ENCODE results near the gene PIK3CB.

Gene PIK3CB

DNA sequence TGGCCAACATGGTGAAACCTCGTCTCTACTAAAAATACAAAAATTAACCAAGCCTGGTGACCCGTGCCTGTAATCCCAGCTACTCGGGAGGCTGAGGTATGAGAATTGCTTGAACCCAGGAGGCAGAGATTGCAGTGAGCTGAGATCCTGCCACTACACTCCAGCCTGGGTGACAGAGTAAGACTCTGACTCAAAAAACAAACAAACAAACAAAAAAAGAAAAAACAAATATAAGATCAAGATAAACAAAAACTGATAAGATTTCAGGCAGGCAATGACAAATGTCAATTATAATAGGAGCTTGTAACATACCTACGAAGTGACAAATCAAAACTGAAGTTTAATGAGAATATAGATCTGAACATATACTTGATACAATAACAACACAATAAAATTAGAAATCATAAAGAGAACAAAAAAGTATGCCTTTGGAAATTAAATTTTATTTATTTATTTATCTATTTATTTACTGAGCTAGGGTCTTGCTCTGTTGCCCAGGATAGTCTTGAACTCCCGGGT, 155.8 kb downstream of the PIK3CB start:
- DNase-seq (ENCODE audit: low read depth) = no peak
- TF ChIP-seq, protein P1, sequence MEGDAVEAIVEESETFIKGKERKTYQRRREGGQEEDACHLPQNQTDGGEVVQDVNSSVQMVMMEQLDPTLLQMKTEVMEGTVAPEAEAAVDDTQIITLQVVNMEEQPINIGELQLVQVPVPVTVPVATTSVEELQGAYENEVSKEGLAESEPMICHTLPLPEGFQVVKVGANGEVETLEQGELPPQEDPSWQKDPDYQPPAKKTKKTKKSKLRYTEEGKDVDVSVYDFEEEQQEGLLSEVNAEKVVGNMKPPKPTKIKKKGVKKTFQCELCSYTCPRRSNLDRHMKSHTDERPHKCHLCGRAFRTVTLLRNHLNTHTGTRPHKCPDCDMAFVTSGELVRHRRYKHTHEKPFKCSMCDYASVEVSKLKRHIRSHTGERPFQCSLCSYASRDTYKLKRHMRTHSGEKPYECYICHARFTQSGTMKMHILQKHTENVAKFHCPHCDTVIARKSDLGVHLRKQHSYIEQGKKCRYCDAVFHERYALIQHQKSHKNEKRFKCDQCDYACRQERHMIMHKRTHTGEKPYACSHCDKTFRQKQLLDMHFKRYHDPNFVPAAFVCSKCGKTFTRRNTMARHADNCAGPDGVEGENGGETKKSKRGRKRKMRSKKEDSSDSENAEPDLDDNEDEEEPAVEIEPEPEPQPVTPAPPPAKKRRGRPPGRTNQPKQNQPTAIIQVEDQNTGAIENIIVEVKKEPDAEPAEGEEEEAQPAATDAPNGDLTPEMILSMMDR (conservative IDR thresholded peaks at IDR 0.05; ENCODE audit: low read depth, low read length) = no peak
- H3K4me3 ChIP-seq (ENCODE audit: low read depth, low read length) = no peak overlapping the region

DNA sequence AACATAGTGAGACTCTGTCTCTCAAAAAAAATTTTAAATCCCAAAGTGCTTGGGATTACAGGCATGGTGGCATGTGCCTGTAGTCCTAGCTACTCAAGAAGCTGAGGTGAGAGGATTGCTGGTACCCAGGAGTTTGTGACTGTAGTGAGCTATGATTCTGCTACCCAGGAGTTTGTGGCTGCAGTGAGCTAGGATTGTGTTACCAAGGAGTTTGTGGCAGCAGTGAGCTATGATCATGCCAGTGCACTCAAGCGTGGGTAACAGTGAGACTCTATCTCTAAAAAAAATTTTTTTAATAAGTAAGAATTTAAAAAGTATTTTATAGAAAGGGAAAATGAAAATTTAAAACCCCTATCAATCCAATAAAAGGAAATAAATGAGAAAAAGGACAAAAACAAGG, 156.6 kb downstream of the PIK3CB start:
- TF ChIP-seq, protein P1 (conservative IDR thresholded peaks at IDR 0.05; ENCODE audit: low read depth, low read length) = no peak
- no peak for DNase-seq (ENCODE audit: low read depth)

DNA sequence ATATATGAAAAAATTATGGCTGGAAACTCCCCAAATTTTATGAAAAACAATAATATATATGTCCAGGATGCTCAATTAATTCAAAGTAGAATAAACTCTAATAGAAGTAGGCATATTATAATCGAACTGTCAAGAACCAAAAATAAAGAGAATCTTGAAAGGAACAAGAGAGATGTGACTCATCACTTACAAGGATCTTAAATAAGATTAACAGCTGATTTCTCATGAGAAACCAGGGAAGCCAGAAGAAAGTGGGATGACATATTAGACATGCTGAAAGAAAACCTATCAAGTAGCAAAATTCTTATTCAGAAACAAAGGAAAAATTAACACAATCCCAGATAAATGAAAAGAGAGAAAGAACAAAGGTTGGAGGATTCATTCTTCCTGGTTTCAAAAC, 159.3 kb downstream of the PIK3CB start:
- H3K4me3 ChIP-seq (ENCODE audit: low read depth, low read length) = no peak overlapping the region
- TF ChIP-seq, protein P1 (conservative IDR thresholded peaks at IDR 0.05; ENCODE audit: low read depth, low read length) = no peak
- peak; percentile 41 for DNase-seq (ENCODE audit: low read depth)

More for the DNA sequence above, 156.6 kb downstream of the PIK3CB start:
- H3K4me3 ChIP-seq (ENCODE audit: low read depth, low read length) = no peak overlapping the region

DNA sequence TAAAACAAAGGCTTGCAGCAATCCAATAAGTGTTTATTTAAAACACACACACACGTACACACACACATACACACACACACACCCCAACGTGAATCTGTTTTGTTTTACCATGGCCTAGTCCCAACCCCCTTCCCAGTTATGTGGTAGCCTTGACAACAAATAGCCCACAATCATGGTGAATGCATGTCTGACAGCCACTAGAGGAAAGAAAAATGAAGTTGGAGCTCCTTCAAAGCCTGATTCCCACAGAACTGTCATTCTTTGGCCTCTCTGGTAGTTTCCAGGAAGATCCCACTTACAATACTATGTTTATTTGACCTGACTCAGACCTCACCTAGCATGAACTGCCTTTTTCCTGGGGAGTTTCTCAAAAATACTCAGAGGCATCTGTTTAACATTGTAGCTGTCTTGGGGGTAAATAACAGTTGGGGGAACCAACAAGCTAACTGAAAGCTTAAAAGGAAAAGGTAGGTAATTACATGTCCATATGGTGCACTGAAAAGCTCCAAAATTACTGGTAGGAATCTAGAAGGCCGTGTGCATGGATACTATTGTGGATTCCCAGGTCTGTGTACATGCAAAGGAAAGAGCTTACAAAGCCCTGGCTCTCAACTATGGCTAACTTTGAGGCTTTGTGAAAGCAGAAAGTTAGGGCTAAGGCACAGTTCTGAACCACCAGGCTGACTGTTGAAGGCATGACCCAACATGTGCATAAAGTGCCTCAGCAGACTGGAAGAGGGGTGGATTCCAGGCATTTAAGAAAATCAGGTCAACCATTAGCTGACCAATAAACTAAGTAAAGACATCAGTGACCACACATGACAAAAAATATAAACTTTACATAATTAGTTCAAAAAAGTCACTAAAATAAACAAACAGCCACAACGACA, 160.8 kb downstream of the PIK3CB start:
- no peak overlapping the region for H3K4me3 ChIP-seq (ENCODE audit: low read depth, low read length)
- DNase-seq (ENCODE audit: low read depth) = peak; percentile 86
- TF ChIP-seq, protein P1 (conservative IDR thresholded peaks at IDR 0.05; ENCODE audit: low read depth, low read length) = no peak

DNA sequence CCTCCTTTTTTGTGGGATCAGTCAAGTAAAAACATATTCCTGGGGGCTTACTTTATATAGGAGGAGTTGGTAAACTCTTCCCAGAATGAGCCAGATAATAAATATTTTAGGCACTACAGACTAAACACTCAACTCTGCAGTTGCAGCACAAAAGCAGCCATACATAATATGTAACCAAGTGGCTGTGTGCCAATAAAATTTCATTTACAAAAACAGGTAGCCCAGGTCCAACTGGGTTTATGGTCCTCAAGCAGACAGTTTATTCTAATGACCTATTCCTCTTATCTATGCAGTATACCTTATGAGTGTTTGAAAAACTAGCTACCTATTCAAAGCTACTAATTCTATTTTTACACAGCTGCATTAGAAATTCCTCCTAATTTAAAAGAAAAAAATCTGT, 164.3 kb downstream of the PIK3CB start:
- no peak for DNase-seq (ENCODE audit: low read depth)
- TF ChIP-seq, protein P1 (conservative IDR thresholded peaks at IDR 0.05; ENCODE audit: low read depth, low read length) = no peak
- no peak overlapping the region for H3K4me3 ChIP-seq (ENCODE audit: low read depth, low read length)

DNA sequence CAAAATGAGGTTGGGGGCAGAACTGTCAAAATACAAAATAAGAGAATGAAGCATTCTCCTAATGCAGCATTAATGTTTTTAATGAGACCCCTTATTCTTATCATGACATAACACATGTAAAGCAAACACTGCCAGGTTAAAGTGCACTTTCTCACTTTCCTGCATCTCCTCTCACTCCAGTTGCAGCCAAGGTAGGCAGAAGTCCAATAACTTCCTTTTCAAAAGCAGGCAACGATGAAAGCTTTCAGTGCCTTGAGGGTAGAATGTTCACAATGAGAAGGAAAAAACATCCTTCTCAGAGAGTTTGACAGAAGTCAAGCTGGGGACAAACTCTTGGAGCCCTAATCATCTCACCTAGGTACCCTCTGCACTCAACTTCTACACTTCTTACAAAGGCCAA, 166.6 kb downstream of the PIK3CB start:
- no peak for DNase-seq (ENCODE audit: low read depth)
- TF ChIP-seq, protein P1 (conservative IDR thresholded peaks at IDR 0.05; ENCODE audit: low read depth, low read length) = no peak
- H3K4me3 ChIP-seq (ENCODE audit: low read depth, low read length) = no peak overlapping the region
